H1 (cell line): ENCODE data around the gene NUP133. TPM values are rescaled to one million over a fixed set of nuclear protein-coding genes. Genes with fewer than 3 reads are reported as not detected.

Experiments
- CTCF ChIA-PET: fragments of 300-600 bp; sonication (Branson Sonifier 250); formaldehyde crosslinking; loops from one replicate; lab custom pipeline; 2021; ENCODE audit not compliant: partially characterized antibody; lab: Charles Lee
- POLR2A ChIA-PET: fragments of 300-600 bp; sonication (Branson Sonifier 250); formaldehyde crosslinking; loops from one replicate; lab custom pipeline; 2021; ENCODE audit warnings: inconsistent platforms; ENCODE audit not compliant: partially characterized antibody; lab: Charles Lee
- DNase-seq, 2 experiments: peaks; one replicate each; pipeline versions ENCODE4 v3.0.0 to v3.0.0-alpha.2; 2010 to 2022; ENCODE audit warnings: low spot score in 2 of 2, low read depth in 1 of 2, mixed read lengths in 1 of 2
- FAIRE-seq: peaks from 2 replicates; lab custom pipeline; 2011; peaks lifted over from hg19 to GRCh38; lab: Jason Lieb, UNC
- H2AFZ ChIP-seq: 2 replicates; pipeline ENCODE4 v1.8.1; 2012; ENCODE audit warnings: low read length, inconsistent platforms
- H2AK5ac ChIP-seq: 2 replicates; pipeline ENCODE4 v1.6.1; 2013; ENCODE audit warnings: low read depth, low read length
- H2BK120ac ChIP-seq: replicated peaks from 2 replicates; pipeline ENCODE3; 2013; ENCODE audit warnings: low read depth, low read length, inconsistent platforms
- H2BK12ac ChIP-seq: 2 replicates; pipeline ENCODE4 v1.6.1; 2013; ENCODE audit warnings: low read depth, low read length
- H2BK15ac ChIP-seq: 2 replicates; pipeline ENCODE4 v1.6.1; 2013; ENCODE audit warnings: low read length
- H2BK20ac ChIP-seq: 2 replicates; pipeline ENCODE4 v1.6.1; 2013; ENCODE audit warnings: low read length
- H2BK5ac ChIP-seq: 2 replicates; pipeline ENCODE4 v1.6.1; 2013; ENCODE audit warnings: low read depth, low read length
- H3K14ac ChIP-seq: 2 replicates; pipeline ENCODE4 v1.6.1; 2013; ENCODE audit warnings: inconsistent platforms; ENCODE audit not compliant: insufficient read length
- H3K18ac ChIP-seq: 2 replicates; pipeline ENCODE4 v1.6.1; 2013; ENCODE audit warnings: low read length; ENCODE audit errors: extremely low read depth
- H3K23ac ChIP-seq: 2 replicates; pipeline ENCODE4 v1.6.1; 2013; ENCODE audit warnings: inconsistent platforms; ENCODE audit not compliant: insufficient read length
- H3K23me2 ChIP-seq: 2 replicates; pipeline ENCODE4 v1.6.1; 2013; ENCODE audit warnings: low read depth, low read length
- H3K27ac ChIP-seq: 2 replicates; pipeline ENCODE4 v1.6.1; 2011; ENCODE audit warnings: low read depth, low read length, inconsistent platforms
- H3K27me3 ChIP-seq, 4 experiments: replicated peaks in 1 of 4; 1 replicate in 1 of 4; 2 replicates in 3 of 4; pipeline versions ENCODE4 v1.6.1 to v1.8.1; 2011 to 2013; ENCODE audit warnings: low read length in 3 of 4, mild to moderate bottlenecking in 3 of 4, inconsistent platforms in 2 of 4, mixed read lengths in 2 of 4, moderate library complexity in 1 of 4; ENCODE audit not compliant: control insufficient read depth in 3 of 4, insufficient read depth in 3 of 4; ENCODE audit errors: extremely low read depth in 1 of 4
- H3K36me3 ChIP-seq, 4 experiments: 2 replicates each; pipeline versions ENCODE4 v1.6.1 to v1.8.1; 2011 to 2013; ENCODE audit warnings: mild to moderate bottlenecking in 4 of 4, low read length in 3 of 4, moderate library complexity in 2 of 4, control low read depth in 1 of 4, inconsistent platforms in 1 of 4; ENCODE audit not compliant: insufficient read depth in 4 of 4, control insufficient read depth in 2 of 4
- H3K4ac ChIP-seq: replicated peaks from 2 replicates; pipeline ENCODE3; 2013; ENCODE audit warnings: low read length, low read depth, mixed read lengths, inconsistent platforms; ENCODE audit not compliant: insufficient read length
- H3K4me1 ChIP-seq, 4 experiments: replicated peaks in 1 of 4; 1 replicate in 1 of 4; 2 replicates in 3 of 4; pipeline versions ENCODE4 v1.6.1 to v1.8.1; 2011 to 2013; ENCODE audit warnings: low read length in 3 of 4, inconsistent platforms in 2 of 4, mixed read lengths in 1 of 4; ENCODE audit not compliant: insufficient read depth in 4 of 4, control insufficient read depth in 3 of 4
- H3K4me2 ChIP-seq, 2 experiments: 2 replicates each; pipeline versions ENCODE4 v1.6.1 to v1.8.1; 2011 to 2013; ENCODE audit warnings: low read depth in 2 of 2, low read length in 2 of 2, control low read depth in 1 of 2, inconsistent platforms in 1 of 2, mild to moderate bottlenecking in 1 of 2; ENCODE audit not compliant: insufficient read depth in 1 of 2
- H3K4me3 ChIP-seq, 4 experiments: fragments of 200-600, 300-600 bp in 1 of 4; sonication (generic), shearing (Covaris generic), sonication (Bioruptor Twin) in 1 of 4; 2 replicates each; pipeline versions ENCODE4 v1.5.1 to v1.8.1; 2011 to 2016; ENCODE audit warnings: low read length in 4 of 4, low read depth in 3 of 4, control low read depth in 2 of 4, inconsistent platforms in 2 of 4, mild to moderate bottlenecking in 2 of 4, mixed read lengths in 1 of 4, moderate library complexity in 1 of 4; ENCODE audit not compliant: insufficient read depth in 2 of 4; ENCODE audit errors: extremely low read depth in 1 of 4
- H3K56ac ChIP-seq: replicated peaks from 2 replicates; pipeline ENCODE3; 2013; ENCODE audit warnings: low read depth, mild to moderate bottlenecking, mixed read lengths, low read length, inconsistent platforms; ENCODE audit not compliant: insufficient read length
- H3K79me1 ChIP-seq: 2 replicates; pipeline ENCODE4 v1.6.1; 2013; ENCODE audit warnings: low read depth, low read length, control low read depth
- H3K79me2 ChIP-seq, 2 experiments: 2 replicates each; pipeline versions ENCODE4 v1.6.1 to v1.8.1; 2012 to 2013; ENCODE audit warnings: low read length in 2 of 2, mild to moderate bottlenecking in 2 of 2, inconsistent platforms in 1 of 2; ENCODE audit not compliant: insufficient read depth in 2 of 2, control insufficient read depth in 1 of 2
- H3K9ac ChIP-seq, 4 experiments: replicated peaks in 1 of 4; 1 replicate in 1 of 4; 2 replicates in 3 of 4; pipeline versions ENCODE4 v1.6.1 to v1.8.1; 2011 to 2013; ENCODE audit warnings: low read depth in 3 of 4, low read length in 3 of 4, control low read depth in 2 of 4, mild to moderate bottlenecking in 2 of 4, moderate library complexity in 2 of 4, inconsistent platforms in 1 of 4; ENCODE audit errors: extremely low read depth in 1 of 4
- H3K9me3 ChIP-seq, 2 experiments: 2 replicates each; pipeline versions ENCODE4 v1.6.1 to v1.8.1; 2012 to 2013; ENCODE audit warnings: mild to moderate bottlenecking in 2 of 2, moderate library complexity in 2 of 2, control low read depth in 1 of 2, inconsistent platforms in 1 of 2, low read depth in 1 of 2, low read length in 1 of 2, mixed read lengths in 1 of 2; ENCODE audit not compliant: insufficient read depth in 2 of 2
- H4K20me1 ChIP-seq, 2 experiments: replicated peaks in 1 of 2; 2 replicates each; pipeline versions ENCODE3 to v1.8.1; 2011 to 2013; ENCODE audit warnings: inconsistent platforms in 2 of 2, low read length in 2 of 2, mild to moderate bottlenecking in 1 of 2; ENCODE audit not compliant: insufficient read depth in 2 of 2, control insufficient read depth in 1 of 2
- H4K5ac ChIP-seq: 2 replicates; pipeline ENCODE4 v1.6.1; 2013; ENCODE audit warnings: low read length, low read depth, mixed read lengths, inconsistent platforms; ENCODE audit not compliant: insufficient read length
- H4K8ac ChIP-seq: 2 replicates; pipeline ENCODE4 v1.8.0; 2013; ENCODE audit warnings: mild to moderate bottlenecking, moderate library complexity, low read length, inconsistent platforms; ENCODE audit not compliant: insufficient read depth; ENCODE audit errors: extremely low read depth
- H4K91ac ChIP-seq: replicated peaks from 2 replicates; pipeline ENCODE3; 2013; ENCODE audit warnings: low read length, mixed read lengths, inconsistent platforms; ENCODE audit not compliant: insufficient read length
- ASH2L ChIP-seq: fragments of 200-600, 300-600 bp; sonication (generic); IDR thresholded peaks from one replicate; pipeline ENCODE4 v1.7.1; 2017; ENCODE audit warnings: low read length
- ATF2 ChIP-seq: IDR thresholded peaks from 2 replicates; pipeline ENCODE4 v1.6.1; 2012; ENCODE audit warnings: low read length, inconsistent platforms
- BACH1 ChIP-seq: IDR thresholded peaks from 2 replicates; pipeline ENCODE4 v1.6.1; 2012; ENCODE audit warnings: low read length, improper control_type of control experiment
- GABPA ChIP-seq: IDR thresholded peaks from 2 replicates; pipeline ENCODE4 v1.6.1; 2011; ENCODE audit warnings: mild to moderate bottlenecking, low read length, moderate library complexity, borderline replicate concordance; ENCODE audit not compliant: insufficient read depth
- HDAC2 ChIP-seq, 2 experiments: fragments of 300-600 bp in 1 of 2; sonication (generic) in 1 of 2; IDR thresholded peaks; 2 replicates each; pipeline ENCODE4 v1.6.1; 2011 to 2012; ENCODE audit warnings: low read depth in 2 of 2, low read length in 2 of 2, mild to moderate bottlenecking in 2 of 2, moderate library complexity in 2 of 2, borderline replicate concordance in 1 of 2, inconsistent platforms in 1 of 2
- KDM1A ChIP-seq: fragments of 200-600, 300-600 bp; sonication (generic); IDR thresholded peaks from 2 replicates; pipeline ENCODE4 v1.7.1; 2016; ENCODE audit warnings: mild to moderate bottlenecking, low read length, borderline replicate concordance
- MAFK ChIP-seq: IDR thresholded peaks from 2 replicates; pipeline ENCODE4 v1.6.1; 2012; ENCODE audit warnings: low read depth, mild to moderate bottlenecking, improper control_type of control experiment, low read length
- POLR2AphosphoS5 ChIP-seq: IDR thresholded peaks from 2 replicates; pipeline ENCODE4 v1.6.1; 2011; ENCODE audit warnings: low read depth, low read length
- SAP30 ChIP-seq: fragments of 300-600 bp; sonication (generic); IDR thresholded peaks from 2 replicates; pipeline ENCODE4 v1.7.1; 2012; ENCODE audit warnings: low read length, moderate library complexity, mild to moderate bottlenecking, inconsistent platforms; ENCODE audit not compliant: insufficient read depth, insufficient replicate concordance
- SP2 ChIP-seq: IDR thresholded peaks from 2 replicates; pipeline ENCODE4 v1.6.1; 2012; ENCODE audit warnings: mild to moderate bottlenecking, low read length, inconsistent platforms
- ZNF274 ChIP-seq: IDR thresholded peaks from 2 replicates; pipeline ENCODE4 v1.7.0; 2012; ENCODE audit warnings: low read length, borderline replicate concordance; ENCODE audit errors: extremely low read depth
- WGBS, 2 experiments: shearing (Covaris generic) in 1 of 2; methylation state at CpG; one replicate each; pipeline versions ENCODE4 v1.1.6 to v1.1.7; 2013 to 2015; ENCODE audit warnings: low lambda C conversion rate in 2 of 2, mixed read lengths in 2 of 2, inconsistent platforms in 1 of 2, low coverage in 1 of 2, missing lambda C conversion rate in 1 of 2; ENCODE audit not compliant: insufficient replicate concordance in 2 of 2, insufficient coverage in 1 of 2, insufficient read length in 1 of 2; ENCODE audit errors: extremely low coverage in 1 of 2, missing lambda C conversion rate in 1 of 2; 5-methylcytosine and 5-hydroxymethylcytosine counted together
- polyA plus RNA-seq, 7 experiments: library from polyadenylated mRNA; depleted of rRNA in 3 of 7; stranded (reverse) in 5 of 7; unstranded in 2 of 7; fragments of >200 nt in 5 of 7; fragments of 200-250 nt in 2 of 7; gene quantifications; 1 replicate in 5 of 7; 2 replicates in 1 of 7; 4 replicates in 1 of 7; pipeline versions ENCODE4 v1.2.1 to v1.2.3, GENCODE V29; 2011 to 2013; ENCODE audit warnings: missing spikeins in 2 of 7, mixed read lengths in 2 of 7
- total RNA-seq: library from RNA; stranded (reverse); fragmentation: NEBNext Ultra II Directional; extraction: Animal tissue kit (Norgen Biotek cat#: 25700); gene quantifications from 2 replicates; pipeline ENCODE4 v1.2.1, GENCODE V29; 2021

Gene NUP133
- total and polyA plus RNA-seq, 2 of the 8 experiments (the other 6 are each of a cell fraction or from before 2014, with no cell fraction given) = 20.6 to 72.1 TPM

- Histone ChIP-seq H3K18ac (no peak overlapping the region), H3K14ac (no peak overlapping the region), H3K4me2 (no peak overlapping the region), H3K36me3 (peaks cover 0 to 5% (median 4%) of the 10 kb centered on the region in 4 experiments; a peak in 3 of 8 replicates), H3K4ac (no peak overlapping the region), H3K27me3 (no peaks in the 10 kb centered on the region), H2BK120ac (no peak overlapping the region), H3K9me3 (no peaks in the 10 kb centered on the region), H3K79me1 (peaks cover 3% of the 10 kb centered on the region), H4K20me1 (no peaks in the 10 kb centered on the region), H2AFZ (no peak overlapping the region), H2BK20ac (no peak overlapping the region), H2AK5ac (no peak overlapping the region), H3K9ac (no peak overlapping the region), H3K4me3 (no peak overlapping the region), H2BK5ac (no peak overlapping the region), H4K8ac (no peak overlapping the region), H4K5ac (no peak overlapping the region), H3K4me1 (peaks cover 0 to 3% (median 0%) of the 10 kb centered on the region in 4 experiments; a peak in 1 of 7 replicates), H2BK15ac (no peak overlapping the region), H2BK12ac (no peak overlapping the region), H3K79me2 (peaks cover 0 to 10% of the 10 kb centered on the region in 2 experiments; a peak in 2 of 4 replicates), H3K23me2 (no peaks in the 10 kb centered on the region), H3K23ac (no peak overlapping the region), H3K56ac (no peak overlapping the region), H4K91ac (no peak overlapping the region), H3K27ac (no peak overlapping the region)
- ChIA-PET CTCF (interaction anchor here (0.7 kb wide), 1 partner anchor 292 kb away, joined by 3 read pairs; no protein-coding TSS in a partner anchor), POLR2A (no interaction called here)
- whole genome bisulfite sequencing, 2 experiments = 94% methylated on average over 3 of the region's 3 CpGs; no CpG with 5 or more reads in 1 of the 2 experiments
- DNase-seq = no peak
- FAIRE-seq = no peak
- TF ChIP-seq HDAC2 (IDR thresholded peaks at IDR 0.05; ENCODE audit: borderline replicate concordance in 1 of 2, low read depth in 2 of 2, low read length in 2 of 2) (no peak), KDM1A (no peak), GABPA (no peak), ASH2L (no peak), MAFK (no peak), SP2 (no peak), SAP30 (no peak), ATF2 (no peak), ZNF274 (no peak), POLR2AphosphoS5 (no peak), BACH1 (no peak)
Observed at GRCh38 chr1:229550812-229551567, 42.8 kb upstream of the NUP133 start.
